ENCODE results near the gene SLC36A3. TPM values are rescaled to one million over a fixed set of nuclear protein-coding genes. Genes with fewer than 3 reads are reported as not detected.
"Not testable (repeated sequence)": the region's sequence is repeated elsewhere in the genome, so short reads cannot be mapped to it uniquely, and the experiment has no call there.

Gene SLC36A3
- polyA plus RNA-seq, 1 donor, result not detected

DNA sequence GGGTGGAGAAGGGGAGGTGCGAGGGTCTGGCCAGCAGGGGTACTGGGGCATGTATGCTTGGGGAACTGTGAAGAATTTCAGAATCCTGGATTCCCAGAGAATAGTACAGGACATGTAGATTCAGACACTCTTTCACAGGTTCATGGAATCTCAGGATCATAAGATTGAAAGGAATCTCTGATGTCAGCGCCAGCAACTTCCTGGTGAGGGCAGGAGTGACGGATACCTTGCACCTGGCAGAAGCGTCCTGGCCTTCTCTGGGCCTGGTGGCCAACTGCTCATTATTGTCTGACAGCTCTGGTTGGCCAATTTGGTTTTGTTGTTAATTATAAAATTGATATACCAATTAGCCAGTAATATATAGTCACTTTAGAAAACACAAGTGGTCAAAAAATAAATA, 43.6 kb downstream of the SLC36A3 start:
- no peak for DNase-seq (ENCODE audit: low read depth)

DNA sequence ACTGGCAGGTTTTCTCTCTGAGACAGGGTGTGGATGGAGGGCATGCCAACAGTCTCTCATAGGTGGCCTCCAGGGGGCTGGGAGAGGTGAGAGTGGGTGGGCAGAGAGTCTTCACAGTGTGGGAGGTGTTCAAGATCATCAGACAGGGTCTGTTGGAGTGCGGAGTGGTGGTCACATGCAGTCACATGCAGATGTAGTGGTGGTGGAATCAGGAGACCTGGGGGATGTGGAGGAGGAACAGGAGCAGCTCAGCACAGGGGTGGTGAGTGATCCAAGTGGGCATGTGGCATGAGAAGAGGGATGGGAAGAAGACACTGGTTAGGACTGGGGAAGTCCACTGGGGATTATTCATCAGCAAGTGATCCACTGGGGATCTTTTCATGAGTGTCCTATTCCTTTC, 44.8 kb downstream of the SLC36A3 start:
- DNase-seq (ENCODE audit: low read depth), result no peak

DNA sequence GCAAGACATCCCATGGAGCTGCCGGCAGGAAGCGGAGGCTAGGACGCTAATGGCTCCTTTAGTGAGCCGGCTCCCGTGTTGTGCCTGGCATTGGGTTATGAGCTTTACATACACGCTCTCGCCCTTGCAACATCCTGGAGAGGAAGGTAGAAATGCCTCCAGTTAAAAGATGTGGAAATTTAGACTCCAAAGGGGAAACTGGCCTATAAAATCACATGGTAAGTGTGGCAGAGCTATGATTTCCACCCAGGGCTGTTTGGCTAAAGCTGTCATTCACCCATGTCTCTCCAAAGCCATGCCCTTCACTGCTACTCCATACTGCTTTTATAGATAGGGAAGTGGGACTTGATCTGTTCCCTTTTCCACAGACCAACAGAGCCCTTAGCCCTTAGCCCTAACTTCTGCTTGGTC, 45.4 kb downstream of the SLC36A3 start:
- no peak for DNase-seq (ENCODE audit: low read depth)

DNA sequence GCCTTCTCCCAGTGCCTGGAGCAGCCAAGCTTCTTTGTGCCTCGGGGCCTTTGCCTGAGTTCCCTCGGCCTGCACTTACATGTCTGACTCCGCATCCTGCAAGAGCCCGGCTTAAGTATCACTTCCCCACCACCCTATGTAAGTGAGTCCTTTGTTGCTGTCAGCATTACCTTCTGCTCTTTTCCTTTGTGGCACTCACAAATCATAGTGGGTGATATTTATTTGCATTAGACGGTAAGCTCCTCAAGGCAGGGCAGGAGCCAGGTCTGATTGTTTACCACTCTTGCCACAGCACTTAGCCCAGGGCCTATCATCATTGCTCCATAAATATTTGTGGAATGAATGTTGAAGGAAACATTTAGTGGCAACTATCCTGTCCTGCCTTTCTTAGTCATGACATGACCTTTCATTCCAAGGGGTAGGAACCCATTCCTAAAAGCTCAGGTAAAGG, 45.8 kb downstream of the SLC36A3 start:
- DNase-seq (ENCODE audit: low read depth), result no peak

DNA sequence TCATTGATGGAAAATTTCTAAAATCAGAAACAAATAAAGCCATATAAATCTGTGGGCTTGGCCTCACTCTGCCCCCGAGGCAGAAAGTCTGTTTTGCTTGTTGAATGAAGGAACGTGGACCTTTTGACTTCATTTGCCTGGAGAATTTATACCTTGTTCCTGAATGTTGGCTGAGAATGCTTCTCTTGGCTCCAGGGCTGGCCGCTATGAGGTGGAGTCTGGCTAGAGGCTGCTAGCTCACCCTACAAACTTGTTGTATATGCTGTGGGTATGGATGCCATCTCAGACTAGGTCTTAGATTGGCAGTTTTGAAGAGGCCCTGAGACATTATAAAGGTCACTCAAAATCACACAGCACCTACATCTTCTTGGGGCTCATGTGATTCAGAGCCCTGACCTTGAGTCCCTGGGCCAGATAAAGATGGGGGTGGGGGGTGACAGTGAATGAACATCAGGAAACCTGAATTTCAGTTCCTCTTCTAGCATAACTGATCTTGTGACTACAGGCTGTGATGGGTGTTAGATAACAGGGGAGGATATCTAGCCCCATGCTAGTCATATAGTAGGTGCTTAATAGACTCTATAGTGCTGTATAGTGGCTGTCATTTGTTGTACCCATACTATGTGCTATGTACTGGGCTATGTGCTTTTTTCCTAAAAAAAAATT, 47.8 kb downstream of the SLC36A3 start:
- no peak for DNase-seq (ENCODE audit: low read depth)

DNA sequence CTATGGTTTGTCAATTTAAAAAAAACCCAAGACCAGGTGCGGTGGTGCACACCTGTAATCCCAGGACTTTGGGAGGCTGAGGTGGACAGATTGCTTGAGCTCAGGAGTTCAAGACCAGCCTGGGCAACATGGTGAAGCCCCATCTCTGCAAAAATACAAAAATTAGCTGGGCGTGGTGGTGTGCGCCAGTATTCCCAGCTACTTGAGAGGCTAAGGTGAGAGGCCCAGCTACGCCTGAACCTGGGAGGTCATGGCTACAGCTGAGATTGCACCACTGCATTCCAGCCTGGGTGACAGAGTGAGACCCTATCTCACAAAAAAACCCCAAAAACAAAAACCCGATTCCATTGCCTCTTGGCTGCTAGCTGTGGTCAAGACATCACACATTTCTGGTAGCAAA, 48.6 kb downstream of the SLC36A3 start:
- not testable (repeated sequence) for DNase-seq (ENCODE audit: low read depth)

DNA sequence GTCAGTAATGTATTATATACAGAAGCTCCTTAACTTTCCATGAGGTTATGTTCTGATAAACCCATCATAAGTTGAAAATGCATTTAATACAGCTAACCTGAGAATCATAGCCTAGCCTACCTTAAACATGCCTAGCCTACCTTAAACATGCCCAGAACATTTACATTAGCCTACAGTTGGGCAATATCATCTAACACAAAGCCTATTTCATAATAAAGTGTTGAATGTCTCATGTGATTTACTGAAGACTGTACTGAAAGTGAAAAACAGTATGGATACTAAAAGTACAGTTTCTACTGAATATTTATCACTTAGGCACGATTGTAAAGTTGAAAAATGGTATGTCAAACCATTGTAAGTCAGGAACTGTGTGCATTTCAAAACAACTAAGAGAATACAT, 49.0 kb downstream of the SLC36A3 start:
- DNase-seq (ENCODE audit: low read depth), result no peak

DNA sequence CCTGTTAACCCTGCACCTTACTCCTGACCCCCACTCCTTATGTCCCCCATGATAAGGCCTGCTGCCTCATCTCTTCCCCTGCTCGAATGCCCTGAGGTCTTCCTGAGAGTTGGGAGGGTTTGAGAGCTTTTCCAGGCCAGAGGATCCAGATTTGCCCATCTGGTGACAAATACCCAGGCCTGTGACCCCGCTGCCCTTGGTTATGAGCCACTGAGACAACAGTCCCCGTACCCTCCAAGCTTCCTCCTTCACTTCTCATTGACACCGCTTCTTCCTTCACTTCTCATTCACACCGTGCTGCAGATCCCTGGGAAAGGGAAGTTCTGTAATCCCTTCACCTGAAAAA, 50.0 kb downstream of the SLC36A3 start:
- no peak for DNase-seq (ENCODE audit: low read depth)

DNA sequence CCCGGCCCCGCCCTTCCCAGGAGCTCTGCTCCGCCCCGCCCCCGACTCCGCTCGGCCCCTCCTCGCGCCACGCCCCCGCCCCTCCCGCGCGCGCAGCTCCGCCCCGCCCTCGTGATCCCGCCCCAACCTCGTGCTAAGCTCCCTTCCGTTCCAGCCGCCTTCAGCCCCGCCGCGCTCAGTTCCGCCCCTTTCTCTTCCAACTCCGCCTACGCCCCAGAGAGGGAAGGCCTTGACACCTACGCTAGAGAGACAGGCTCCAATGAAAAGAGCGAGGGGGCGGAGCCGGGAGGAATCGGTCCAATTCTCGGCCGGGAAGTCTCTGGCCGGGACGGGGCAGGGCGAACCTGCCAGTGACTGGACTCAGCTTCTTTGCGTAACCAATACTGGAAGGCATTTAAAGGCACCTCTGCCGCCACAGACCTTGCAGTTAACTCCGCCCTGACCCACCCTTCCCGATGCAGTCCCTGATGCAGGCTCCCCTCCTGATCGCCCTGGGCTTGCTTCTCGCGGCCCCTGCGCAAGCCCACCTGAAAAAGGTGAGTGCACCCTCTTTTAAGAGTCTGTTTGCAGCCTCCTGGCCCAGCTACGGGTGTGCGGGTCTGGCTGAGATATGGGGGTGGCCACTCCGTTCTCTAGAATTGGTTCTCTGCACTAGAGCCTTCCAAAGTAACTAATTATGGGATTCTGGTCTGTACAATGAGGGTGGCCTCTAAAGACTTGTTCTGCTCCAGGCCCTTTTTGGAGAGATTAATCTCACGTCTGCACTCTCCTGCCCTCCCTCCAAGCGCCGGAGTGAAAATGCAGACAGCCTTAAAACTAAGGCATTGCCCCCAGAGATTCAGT, 50.6 kb downstream of the SLC36A3 start, which contains the start of gene GM2A:
Gene GM2A, plus strand, starts transcription at position 424 of the 843 bp plus-strand sequence. Its CDS starts 32 bp downstream, at position 456.
- DNase-seq (ENCODE audit: low read depth), result peak; percentile 96

DNA sequence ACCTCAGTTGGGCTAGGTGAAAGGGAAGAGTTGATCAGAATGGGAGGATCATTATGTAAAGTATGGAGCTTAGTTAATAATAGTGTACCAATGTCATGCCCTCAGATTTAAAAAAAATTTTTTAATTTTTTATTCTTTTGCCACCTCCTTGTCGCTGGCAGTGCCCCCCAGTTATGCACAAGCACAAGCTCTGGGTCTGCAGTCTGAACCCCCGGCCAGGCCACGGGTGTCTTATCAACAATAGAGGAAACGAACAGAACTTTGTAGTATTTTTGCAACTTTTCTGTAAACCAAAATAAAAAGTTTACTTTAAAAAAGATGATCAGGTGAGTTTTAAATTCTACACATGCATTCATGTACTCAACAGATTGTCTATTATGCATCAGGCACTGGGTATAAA, 51.9 kb downstream of the SLC36A3 start:
- no peak for DNase-seq (ENCODE audit: low read depth)

DNA sequence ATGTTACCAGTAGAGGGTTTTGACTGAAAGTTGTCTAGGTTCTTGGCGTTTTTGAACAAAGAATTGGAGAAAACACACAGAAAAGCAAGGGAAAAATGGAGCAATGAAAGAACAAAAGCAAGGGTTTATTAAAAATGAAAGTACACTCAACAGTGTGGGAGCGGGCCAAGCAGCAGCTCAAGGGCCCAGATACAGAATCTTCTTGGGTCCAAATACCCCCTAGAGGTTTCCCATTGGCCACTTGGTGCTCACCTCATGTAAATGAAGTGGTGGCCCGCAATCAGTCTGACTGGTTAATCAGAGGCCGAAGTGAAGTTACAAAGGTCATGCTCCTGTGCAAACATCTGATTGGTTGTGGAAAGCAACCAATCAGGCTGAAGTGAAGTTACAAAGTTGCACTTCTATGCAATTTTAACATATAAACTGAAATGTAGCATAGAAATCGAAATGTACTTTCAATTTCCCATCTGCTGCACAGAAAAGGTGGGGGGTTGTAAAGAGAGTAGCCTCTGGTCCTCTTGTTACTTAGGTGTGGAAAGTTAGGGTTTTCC, 52.5 kb downstream of the SLC36A3 start:
- no peak for DNase-seq (ENCODE audit: low read depth)

DNA sequence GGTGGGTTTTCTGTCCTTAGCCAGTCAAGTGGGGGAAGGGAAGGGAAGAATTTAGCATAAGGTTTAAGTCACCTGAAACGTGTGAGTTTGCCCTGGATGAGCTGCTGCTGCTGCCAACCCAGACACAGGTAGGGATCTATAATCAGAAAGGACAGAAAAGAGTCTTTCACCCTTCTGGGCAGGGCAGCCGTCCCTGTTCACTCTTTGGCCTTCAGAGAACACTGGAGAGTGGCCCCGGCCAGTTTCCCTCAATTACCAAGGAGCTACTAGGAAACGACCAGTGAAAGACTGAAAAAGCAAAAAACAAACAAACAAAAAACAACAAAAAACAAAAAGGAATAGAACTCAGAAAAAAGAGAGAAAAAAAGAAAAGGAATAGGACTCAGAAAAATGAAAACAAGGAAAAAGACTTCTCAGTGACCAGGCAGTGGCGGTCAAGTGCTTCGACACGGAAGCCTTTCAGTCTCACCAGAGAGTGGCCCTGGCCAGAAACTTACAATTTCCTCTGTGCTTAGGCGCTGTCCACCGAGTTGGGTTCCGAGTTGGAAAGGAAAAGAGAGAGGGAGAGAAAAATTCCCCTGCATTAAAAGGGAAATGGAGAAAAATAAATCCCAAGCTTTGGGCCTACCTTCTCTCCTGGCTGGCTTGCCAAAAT, 53.1 kb downstream of the SLC36A3 start:
- DNase-seq (ENCODE audit: low read depth), result no peak

DNA sequence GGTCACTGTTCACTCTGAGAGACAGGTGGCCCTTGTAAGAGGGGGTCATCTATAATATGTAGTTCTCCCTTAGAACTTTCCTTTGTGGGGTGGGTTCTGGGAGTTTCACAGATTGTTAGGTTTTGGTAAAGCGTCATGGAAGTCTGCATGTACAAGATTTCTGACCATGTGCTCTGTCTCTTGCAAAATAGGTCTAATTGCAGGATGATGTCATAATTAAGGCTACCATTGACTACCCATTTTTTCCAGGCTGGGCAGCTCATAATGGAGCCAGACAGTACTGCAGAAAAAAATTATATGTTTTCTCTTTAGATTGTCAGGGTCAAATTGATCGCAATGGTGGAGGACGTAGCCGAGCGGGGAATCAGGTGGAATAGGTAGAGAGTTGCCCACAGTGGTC, 54.3 kb downstream of the SLC36A3 start:
- no peak for DNase-seq (ENCODE audit: low read depth)

DNA sequence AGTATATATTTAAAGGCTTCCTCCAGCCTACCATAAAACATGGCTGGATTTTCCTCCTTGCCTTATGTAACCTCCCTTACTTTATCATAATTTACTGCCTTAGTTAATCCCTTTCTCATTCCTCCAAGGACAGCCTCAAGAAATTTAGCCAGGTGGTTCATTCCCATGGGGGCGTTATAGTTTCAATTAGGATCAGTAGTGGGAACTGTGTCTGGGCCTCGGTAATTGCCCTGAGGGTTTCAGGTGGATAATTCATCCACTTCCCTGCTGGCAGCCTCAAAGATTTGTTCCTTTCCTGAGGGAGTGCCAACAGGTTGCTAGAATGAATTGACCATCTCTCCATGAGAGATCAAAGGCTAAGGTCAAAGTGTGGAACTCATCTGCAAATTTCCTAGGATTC, 54.9 kb downstream of the SLC36A3 start:
- DNase-seq (ENCODE audit: low read depth), result no peak

DNA sequence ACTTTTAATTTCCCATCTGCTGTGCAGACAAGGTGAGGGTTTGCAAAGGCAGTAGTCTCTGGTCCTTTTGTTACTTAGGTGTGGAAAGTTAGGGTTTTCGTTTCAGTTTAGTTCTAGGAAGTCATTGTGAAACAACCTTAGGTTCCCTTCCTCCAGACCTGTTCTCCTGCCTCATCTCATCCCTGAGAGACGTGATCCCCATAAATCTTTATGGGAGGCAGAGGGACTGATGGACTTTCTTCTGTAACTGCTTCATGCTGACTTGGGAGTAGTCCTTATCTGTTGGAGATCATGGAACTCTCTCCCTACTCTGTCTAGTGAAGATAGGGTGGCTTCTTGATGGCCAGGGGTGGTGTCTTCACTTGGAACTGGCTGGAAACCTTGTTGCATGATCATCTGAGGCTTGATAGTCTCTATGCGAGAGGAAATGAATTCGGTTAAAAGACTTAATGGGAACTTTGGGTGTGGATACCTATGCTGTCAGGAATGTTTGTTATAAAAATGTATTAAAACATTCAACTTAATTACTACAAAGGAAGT, 57.8 kb downstream of the SLC36A3 start:
- no peak for DNase-seq (ENCODE audit: low read depth)

DNA sequence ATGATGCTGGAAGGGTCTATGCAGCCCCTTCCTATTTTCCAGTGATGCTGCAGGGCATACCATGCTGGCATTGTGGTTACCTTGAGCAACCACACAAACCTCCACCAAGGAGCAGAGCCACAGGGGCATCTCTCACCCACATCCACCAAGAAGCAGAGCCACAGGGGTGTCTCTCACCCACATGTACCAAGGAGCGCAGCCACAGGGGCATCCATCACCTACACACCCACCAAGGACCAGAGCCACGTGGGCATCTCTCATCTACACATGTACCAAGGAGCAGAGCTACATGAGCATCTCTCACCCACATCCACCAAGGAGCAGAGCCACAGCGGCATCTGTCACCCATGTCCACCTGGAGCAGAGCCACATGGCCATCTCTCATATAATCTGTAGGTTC, 59.4 kb downstream of the SLC36A3 start:
- DNase-seq (ENCODE audit: low read depth), result no peak

DNA sequence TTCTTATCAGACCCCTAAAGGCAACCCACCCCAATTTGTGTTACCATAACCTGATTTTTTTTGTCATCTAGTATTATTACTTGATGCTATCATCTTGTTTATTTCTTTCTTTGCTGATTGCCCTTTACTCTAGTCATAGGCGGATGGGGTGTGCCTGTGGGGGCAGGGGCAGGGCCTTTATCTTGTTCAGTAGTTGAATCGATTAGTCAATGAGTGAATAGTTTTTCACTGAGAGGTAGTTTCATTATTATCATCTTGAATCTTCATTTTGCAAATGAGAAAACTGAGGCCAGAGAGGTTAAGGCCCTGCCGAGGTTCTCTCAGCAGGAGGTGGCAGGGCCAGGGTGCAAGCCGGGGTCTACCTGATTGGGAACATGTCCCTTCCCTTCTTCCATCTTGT, 60.0 kb downstream of the SLC36A3 start:
- DNase-seq (ENCODE audit: low read depth), result no peak

DNA sequence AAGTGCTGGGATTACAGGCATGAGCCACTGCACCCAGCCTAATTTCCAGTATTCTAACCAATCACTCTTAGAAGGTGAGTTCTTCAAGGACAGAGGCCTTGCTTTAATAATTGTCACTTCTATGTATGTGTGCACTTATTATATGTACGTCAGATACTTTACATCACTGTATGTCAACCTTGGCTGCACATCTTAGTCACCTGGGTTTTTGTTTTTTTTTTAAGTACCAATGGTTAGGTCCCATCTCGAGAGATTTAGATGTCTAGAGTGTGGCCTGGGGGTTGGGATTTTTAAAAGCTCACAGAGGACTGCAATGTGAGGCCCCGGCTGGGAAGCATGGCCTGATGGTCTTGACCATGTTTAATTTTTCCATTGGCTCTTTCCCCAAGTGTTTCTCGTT, 60.4 kb downstream of the SLC36A3 start:
- DNase-seq (ENCODE audit: low read depth), result no peak

DNA sequence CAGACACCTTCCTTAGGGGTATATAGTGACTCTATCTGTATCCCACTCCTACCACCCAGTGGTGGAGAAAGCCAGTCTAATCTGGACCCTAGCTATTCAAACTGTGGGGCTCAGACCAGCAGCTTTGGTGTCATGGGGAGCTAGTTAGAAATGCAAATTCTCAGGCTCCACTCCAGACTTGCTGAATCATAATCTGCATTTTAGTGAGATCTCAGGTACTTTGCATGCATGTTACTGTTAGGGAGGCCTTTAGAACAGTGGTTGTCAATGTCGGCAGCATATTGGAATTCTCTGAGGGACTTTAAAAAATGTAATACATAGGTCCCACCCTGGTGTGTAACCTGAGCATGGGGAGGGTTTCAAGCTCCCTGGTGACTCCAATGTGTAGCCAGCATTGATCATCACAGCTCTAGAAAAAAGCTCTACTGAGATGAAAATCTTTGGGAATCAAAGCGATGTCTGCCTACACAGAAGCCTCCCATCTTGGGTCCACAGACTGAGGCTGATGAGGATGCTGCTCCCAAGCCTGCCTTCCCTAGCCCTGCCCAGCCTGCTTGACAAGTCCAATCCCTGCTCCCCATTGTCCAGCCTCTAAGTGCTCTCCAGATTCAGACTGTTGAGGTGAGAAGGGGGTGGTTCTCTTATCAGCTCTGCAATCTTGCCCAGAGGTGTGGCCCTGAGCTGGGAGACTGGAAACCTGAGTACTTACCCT, 62.5 kb downstream of the SLC36A3 start:
- DNase-seq (ENCODE audit: low read depth), result no peak

DNA sequence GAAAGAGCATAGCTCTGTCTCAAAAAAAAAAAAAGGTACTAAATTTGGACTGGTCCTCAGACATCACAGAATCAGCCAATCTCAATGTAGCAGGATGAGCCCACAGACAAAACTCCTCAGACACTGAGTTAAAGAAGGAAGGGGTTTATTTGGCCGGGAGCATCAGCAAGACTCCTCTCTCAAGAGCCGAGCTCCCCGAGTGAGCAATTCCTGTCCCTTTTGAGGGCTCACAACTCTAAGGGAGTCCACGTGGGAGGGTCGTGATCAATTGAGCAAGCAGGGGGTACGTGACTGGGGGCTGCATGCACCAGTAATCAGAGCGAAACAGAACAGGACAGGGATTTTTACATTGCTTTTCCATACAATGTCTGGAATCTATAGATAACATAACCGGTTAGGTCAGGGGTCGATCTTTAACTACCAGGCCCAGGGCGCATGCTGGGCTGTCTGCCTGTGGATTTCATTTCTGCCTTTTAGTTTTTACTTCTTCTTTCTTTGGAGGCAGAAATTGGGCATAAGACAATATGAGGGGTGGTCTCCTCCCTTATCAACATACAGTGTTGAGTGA, 63.2 kb downstream of the SLC36A3 start:
- DNase-seq (ENCODE audit: low read depth), result not testable (repeated sequence)

DNA sequence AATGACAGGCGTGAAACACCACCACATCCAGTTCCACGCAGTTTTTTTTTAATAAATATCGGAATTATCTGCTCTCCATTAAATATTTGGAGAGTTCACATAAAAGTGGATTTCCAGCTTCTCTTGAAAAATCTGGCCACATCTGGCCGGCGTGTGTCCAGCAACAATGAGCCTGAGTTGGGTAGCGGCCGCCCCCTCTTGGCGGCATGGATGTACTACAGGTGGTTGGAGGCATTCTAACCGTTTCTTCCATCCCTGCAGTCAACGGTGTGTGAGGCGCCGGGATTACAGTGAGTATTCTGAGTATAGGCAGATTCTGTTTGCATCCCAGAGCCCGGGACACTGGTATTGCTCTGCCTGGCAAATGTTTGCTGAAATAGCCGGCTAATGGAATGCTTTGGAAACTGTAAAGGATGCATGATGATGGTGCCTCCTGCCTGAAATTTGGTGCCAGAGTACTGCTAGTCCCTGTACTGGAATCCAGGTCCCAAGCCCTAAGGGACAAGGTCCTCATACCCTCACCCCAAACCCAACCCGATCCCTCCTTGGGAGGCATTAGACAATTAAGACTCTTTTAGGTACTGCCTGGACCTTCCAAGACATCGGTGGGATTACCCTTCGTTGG, 64.2 kb downstream of the SLC36A3 start:
- DNase-seq (ENCODE audit: low read depth), result peak; percentile 59

Measured in forelimb muscle (tissue), 1 donor.